GM12878 (cell line): ENCODE data around the gene GALNS.

Experiments
- BHLHE40 ChIP-seq, 2 experiments: fragments of 450-650 bp in 1 of 2; IDR thresholded peaks; 2 replicates each; pipeline ENCODE4 v1.6.1; 2011 to 2017; ENCODE audit warnings: low read depth in 2 of 2, borderline replicate concordance in 1 of 2, improper control_type of control experiment in 1 of 2, low read length in 1 of 2, mild to moderate bottlenecking in 1 of 2
- FOXK2 ChIP-seq: fragments of 450-650 bp; IDR thresholded peaks from 2 replicates; pipeline ENCODE4 v1.6.1; 2017; ENCODE audit warnings: mild to moderate bottlenecking, moderate library complexity
- NFYB ChIP-seq: IDR thresholded peaks from 2 replicates; pipeline ENCODE4 v1.6.1; 2011; ENCODE audit warnings: low read depth, mild to moderate bottlenecking, low read length, improper control_type of control experiment, moderate library complexity; ENCODE audit not compliant: insufficient read depth
- POLR2A ChIP-seq: IDR thresholded peaks from 2 replicates; pipeline ENCODE4 v1.6.1; 2011; ENCODE audit warnings: low read depth, mild to moderate bottlenecking, low read length
- POLR2AphosphoS5 ChIP-seq: IDR thresholded peaks from 2 replicates; pipeline ENCODE4 v1.6.1; 2011; ENCODE audit warnings: mild to moderate bottlenecking, low read length, inconsistent platforms
- RAD21 ChIP-seq: IDR thresholded peaks from 2 replicates; pipeline ENCODE4 v1.6.1; 2011; ENCODE audit warnings: mild to moderate bottlenecking, low read depth, low read length, moderate library complexity; ENCODE audit not compliant: insufficient read depth
- TF ChIP-seq, protein P1 (sequence below): fragments of 450-650 bp; conservative IDR thresholded peaks from 2 replicates; pipeline ENCODE4 v1.6.1; 2017; ENCODE audit warnings: mild to moderate bottlenecking, moderate library complexity
- TF ChIP-seq, protein P2 (sequence below): IDR thresholded peaks from 2 replicates; pipeline ENCODE4 v1.6.1; 2011; ENCODE audit warnings: mild to moderate bottlenecking, low read depth, low read length, moderate library complexity; ENCODE audit not compliant: insufficient replicate concordance
- TF ChIP-seq, protein P3 (sequence below): IDR thresholded peaks from 2 replicates; pipeline ENCODE4 v1.6.1; 2012; ENCODE audit warnings: low read depth, low read length, improper control_type of control experiment
- TF ChIP-seq, protein P4 (sequence below), 3 experiments: IDR thresholded peaks in 2 of 3; conservative IDR thresholded peaks in 1 of 3; 2 replicates each; pipeline ENCODE4 v1.5.1; 2011; ENCODE audit warnings: low read depth in 3 of 3, low read length in 3 of 3, mild to moderate bottlenecking in 3 of 3, control low read depth in 2 of 3, moderate library complexity in 2 of 3, inconsistent platforms in 1 of 3, mixed read lengths in 1 of 3; ENCODE audit not compliant: control insufficient read depth in 2 of 3, insufficient read depth in 1 of 3; ENCODE audit errors: extremely low read depth in 1 of 3

DNA sequence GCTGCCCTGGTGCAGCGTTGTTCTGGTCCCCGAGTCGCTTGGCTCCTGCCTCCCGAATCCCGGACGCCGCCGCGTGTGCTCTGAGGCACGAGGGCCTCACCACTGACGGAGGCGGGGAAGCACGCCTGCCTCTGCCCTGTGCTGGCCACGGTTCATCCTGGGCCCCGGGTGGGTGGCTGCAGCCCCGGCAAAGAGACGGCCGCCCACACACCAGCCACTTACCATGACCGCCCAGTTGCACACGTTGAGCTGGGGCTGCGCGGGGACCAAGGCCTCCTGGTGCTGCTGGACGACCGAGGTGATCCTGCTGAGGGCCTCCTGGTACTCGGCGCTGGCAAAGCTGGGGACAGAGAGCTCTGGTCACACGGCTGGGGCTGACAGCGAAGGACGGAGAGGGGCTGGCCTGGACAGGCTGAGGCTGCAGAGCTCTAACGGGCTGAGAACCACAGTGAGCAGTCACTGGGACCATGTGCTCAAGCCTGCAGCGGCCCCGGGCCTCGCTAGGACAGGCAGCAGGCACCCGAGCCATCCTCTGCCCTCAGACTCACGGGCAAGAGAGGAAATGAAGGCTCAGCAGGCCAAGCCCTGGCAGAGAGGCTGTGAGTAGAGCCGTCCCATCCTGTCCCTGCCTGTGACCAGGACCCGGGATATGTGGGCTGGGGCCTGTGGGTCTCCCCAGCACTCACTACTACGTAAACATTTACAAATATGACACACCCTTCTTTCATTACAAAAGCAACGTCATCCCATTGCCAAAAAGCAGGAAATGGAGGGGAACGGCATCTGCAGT lies 38.8 kb downstream of the GALNS start:
- TF ChIP-seq POLR2A (no peak; the same call in 1 of the 2 replicates), BHLHE40 (IDR thresholded peaks at IDR 0.05; ENCODE audit: borderline replicate concordance in 1 of 2, low read depth in 2 of 2, low read length in 1 of 2) (no peak), NFYB (no peak), RAD21 (no peak), POLR2AphosphoS5 (no peak), FOXK2 (no peak)
- TF ChIP-seq, protein P1, sequence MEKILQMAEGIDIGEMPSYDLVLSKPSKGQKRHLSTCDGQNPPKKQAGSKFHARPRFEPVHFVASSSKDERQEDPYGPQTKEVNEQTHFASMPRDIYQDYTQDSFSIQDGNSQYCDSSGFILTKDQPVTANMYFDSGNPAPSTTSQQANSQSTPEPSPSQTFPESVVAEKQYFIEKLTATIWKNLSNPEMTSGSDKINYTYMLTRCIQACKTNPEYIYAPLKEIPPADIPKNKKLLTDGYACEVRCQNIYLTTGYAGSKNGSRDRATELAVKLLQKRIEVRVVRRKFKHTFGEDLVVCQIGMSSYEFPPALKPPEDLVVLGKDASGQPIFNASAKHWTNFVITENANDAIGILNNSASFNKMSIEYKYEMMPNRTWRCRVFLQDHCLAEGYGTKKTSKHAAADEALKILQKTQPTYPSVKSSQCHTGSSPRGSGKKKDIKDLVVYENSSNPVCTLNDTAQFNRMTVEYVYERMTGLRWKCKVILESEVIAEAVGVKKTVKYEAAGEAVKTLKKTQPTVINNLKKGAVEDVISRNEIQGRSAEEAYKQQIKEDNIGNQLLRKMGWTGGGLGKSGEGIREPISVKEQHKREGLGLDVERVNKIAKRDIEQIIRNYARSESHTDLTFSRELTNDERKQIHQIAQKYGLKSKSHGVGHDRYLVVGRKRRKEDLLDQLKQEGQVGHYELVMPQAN, result no peak
- TF ChIP-seq, protein P2, sequence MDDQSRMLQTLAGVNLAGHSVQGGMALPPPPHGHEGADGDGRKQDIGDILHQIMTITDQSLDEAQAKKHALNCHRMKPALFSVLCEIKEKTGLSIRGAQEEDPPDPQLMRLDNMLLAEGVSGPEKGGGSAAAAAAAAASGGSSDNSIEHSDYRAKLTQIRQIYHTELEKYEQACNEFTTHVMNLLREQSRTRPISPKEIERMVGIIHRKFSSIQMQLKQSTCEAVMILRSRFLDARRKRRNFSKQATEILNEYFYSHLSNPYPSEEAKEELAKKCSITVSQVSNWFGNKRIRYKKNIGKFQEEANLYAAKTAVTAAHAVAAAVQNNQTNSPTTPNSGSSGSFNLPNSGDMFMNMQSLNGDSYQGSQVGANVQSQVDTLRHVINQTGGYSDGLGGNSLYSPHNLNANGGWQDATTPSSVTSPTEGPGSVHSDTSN, result no peak
- TF ChIP-seq, protein P3, sequence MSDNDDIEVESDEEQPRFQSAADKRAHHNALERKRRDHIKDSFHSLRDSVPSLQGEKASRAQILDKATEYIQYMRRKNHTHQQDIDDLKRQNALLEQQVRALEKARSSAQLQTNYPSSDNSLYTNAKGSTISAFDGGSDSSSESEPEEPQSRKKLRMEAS, result no peak
- TF ChIP-seq, protein P4, sequence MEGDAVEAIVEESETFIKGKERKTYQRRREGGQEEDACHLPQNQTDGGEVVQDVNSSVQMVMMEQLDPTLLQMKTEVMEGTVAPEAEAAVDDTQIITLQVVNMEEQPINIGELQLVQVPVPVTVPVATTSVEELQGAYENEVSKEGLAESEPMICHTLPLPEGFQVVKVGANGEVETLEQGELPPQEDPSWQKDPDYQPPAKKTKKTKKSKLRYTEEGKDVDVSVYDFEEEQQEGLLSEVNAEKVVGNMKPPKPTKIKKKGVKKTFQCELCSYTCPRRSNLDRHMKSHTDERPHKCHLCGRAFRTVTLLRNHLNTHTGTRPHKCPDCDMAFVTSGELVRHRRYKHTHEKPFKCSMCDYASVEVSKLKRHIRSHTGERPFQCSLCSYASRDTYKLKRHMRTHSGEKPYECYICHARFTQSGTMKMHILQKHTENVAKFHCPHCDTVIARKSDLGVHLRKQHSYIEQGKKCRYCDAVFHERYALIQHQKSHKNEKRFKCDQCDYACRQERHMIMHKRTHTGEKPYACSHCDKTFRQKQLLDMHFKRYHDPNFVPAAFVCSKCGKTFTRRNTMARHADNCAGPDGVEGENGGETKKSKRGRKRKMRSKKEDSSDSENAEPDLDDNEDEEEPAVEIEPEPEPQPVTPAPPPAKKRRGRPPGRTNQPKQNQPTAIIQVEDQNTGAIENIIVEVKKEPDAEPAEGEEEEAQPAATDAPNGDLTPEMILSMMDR (IDR thresholded peaks at IDR 0.05 in 2 of 3, conservative IDR thresholded peaks at IDR 0.05 in 1 of 3; ENCODE audit: control insufficient read depth in 2 of 3, extremely low read depth in 1 of 3, insufficient read depth in 1 of 3, low read depth in 3 of 3, low read length in 3 of 3), result no peak
